T follicular helper cell (primary cell): Measurements from ENCODE around the gene SLC25A4.
"Not testable (repeated sequence)": the region's sequence is repeated elsewhere in the genome, so short reads cannot be mapped to it uniquely, and the experiment has no call there.

Source experiments
- DNase-seq: peaks from one replicate; pipeline ENCODE4 v3.0.0-alpha.2; 2020; ENCODE audit warnings: low read depth
- total RNA-seq, 2 experiments: gene quantifications; one replicate each; lab custom pipeline; 2026; lab: John Stamatoyannopoulos, UW

SLC25A4 gene
- 9.3 to 12.3 reads per million in 2 experiments for total RNA-seq

- peak; percentile 69 for DNase-seq
Observed at GRCh38 chr4:185142912-185143600, at the start of gene SLC25A4. Gene SLC25A4 (plus strand): TSS chr4:185143266. CDS start chr4:185143373, 107 bp downstream.

- DNase-seq, result no peak
Observed at GRCh38 chr4:185093603-185094002, 49.5 kb upstream of the SLC25A4 start.

GRCh38 chr4:185096032-185096653 lies 46.9 kb upstream of the SLC25A4 start:
- DNase-seq, result no peak

GRCh38 chr4:185098474-185098873 lies 44.6 kb upstream of the SLC25A4 start:
- no peak for DNase-seq

DNA sequence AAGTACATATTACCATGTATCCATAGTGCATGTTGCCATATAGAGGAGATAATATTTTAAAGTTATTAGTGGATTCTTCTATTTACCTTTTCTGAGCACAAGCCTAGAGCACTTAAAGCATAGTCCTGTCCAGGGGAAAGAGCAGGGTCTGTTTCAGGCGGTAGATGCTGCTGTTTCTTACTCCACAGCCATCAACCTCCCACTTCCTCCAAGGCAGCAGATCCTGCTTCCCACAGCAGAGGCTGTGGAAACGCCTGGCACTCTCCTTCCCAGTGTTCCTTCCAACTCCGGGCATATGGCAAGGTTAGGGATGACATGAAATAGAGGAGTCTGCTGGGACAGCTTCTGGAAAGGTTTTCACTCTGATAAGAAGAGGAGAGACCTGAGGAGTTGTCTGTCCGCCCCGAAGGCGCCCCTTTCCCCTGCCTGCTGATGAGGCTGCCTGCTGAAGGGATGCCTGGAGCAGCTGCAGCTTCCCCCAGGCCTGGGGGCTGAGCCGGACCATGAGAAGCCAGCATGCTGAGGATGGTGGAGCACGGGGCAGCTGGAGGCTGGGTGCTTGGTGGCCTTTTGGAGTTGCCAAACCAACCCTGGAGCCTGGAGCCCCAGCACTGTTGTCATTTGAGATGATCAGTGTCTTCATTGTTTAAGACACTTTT lies 43.9 kb upstream of the SLC25A4 start:
- no peak for DNase-seq

DNA sequence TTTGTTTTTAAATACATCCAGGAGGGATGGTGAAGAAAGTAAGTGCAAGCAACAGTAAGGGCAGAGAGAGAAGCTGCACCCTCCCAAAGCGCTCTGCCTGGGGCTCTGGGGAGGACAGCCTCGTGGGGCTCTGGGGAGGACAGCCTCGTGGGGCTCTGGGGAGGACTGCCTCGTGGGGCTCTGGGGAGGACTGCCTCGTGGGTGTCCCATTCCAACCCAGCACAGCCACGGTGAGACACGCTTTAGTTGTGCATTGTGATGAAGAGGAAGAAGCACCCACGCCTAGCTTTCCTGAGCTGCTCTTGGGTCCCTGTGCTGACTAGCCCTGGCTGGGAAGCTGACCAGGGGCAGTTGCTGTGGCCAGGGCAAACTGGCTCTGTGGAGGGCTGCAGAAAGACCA lies 43.1 kb upstream of the SLC25A4 start:
- DNase-seq, result no peak

- no peak for DNase-seq
Observed at GRCh38 chr4:185100423-185100822, 42.6 kb upstream of the SLC25A4 start.

GRCh38 chr4:185101354-185101890 lies 41.6 kb upstream of the SLC25A4 start:
- no peak for DNase-seq

DNA sequence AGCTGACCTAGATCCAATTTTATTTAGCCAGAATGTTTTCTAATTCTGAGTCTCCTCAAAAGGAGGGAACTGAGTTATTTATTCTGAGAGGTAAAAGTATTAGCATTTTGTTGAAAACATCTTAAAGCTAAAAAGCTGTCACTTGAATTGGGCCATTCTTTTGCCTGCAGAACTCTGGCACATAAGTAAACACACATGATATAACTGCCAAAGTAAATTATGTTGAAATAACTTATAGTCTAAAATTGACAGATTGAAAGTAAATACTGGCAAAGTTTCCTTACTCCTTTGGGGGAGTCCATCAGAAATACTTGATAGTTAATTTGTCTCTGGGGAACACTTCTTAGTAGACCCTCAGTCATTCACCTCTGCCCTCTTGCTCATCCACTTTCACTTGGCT lies 38.3 kb upstream of the SLC25A4 start:
- DNase-seq, result no peak

GRCh38 chr4:185106353-185106752 lies 36.7 kb upstream of the SLC25A4 start:
- no peak for DNase-seq

GRCh38 chr4:185107574-185107973 lies 35.5 kb upstream of the SLC25A4 start:
- DNase-seq, result not testable (repeated sequence)

DNA sequence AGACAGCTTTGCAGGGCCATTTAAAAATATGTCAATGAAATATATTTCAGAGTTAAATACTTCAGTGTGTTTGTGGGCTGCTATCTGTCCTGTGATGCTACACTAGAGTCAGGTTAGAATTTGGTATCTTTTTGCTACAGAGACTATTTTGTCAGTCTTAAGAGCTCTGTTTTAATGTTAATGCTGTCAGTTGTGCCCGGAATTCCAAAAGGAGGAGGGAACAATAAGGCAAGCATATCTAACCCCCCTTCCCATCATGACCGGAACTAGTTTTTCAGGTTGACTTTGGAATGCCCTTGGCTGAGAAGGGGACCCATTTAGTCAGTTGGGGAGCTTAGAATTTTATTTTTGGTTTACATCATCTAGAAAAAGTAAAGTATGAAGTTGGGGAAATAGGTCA lies 34.9 kb upstream of the SLC25A4 start:
- no peak for DNase-seq

GRCh38 chr4:185108669-185109068 lies 34.4 kb upstream of the SLC25A4 start:
- DNase-seq, result no peak

DNA sequence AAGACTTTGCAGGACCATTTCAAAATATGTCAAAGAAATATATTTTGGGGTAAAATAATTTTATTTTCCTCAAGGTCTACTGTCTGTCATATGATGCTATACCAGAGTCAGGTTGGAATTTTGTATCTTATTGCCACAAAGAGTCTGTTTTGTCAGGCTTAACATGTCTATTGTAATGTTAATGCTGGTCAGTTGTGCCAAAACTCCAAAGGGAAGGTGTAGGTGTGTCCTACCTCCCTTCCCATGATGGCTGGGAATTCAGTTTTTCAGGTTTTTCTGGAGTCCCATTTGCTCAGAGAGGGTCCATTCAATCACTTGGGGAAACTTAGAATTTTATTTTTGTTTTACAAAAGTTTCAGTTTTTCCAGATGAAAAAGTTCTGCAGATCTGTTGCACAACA lies 33.3 kb upstream of the SLC25A4 start:
- no peak for DNase-seq

DNA sequence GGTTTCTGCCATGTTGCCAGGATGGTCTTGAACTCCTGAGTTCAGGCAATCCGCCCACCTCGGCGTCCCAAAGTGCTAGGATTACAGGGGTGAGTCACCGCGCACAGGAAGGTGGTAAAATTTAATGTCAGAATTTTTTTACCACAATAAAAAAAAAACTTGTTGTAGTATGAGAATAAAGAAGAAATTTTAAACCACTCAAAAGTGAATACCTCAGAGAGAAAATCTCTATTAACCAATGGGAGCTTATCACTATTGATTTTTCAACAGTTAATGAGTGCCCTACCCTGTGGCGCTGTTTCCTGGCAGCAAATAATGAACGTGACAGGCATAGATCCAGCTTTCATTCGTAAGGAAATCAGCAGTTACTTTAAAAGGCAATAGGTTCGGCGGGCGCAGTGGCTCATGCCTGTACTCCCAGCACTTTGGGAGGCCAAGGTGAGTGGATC lies 32.7 kb upstream of the SLC25A4 start:
- no peak for DNase-seq

- DNase-seq, result no peak
Observed at GRCh38 chr4:185112104-185112503, 31.0 kb upstream of the SLC25A4 start.

DNA sequence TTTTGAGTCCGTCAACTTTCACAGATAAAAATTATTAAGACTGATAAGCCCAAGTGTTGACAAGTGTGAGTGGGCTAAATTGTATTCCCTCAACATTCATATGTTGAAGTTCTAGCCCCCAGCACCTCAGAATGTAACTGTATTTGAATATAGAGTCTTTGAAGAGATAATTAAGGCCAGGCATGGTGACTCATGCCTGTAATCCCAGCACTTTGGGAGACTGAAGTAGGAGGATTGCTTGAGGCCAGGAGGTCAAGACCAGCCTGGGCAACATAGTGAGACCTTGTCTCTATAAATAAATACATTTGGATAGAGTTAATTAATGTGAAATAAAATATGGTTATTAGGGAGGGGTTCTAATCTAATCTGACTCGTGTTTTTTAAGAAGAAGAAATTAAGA lies 29.7 kb upstream of the SLC25A4 start:
- DNase-seq, result no peak

DNA sequence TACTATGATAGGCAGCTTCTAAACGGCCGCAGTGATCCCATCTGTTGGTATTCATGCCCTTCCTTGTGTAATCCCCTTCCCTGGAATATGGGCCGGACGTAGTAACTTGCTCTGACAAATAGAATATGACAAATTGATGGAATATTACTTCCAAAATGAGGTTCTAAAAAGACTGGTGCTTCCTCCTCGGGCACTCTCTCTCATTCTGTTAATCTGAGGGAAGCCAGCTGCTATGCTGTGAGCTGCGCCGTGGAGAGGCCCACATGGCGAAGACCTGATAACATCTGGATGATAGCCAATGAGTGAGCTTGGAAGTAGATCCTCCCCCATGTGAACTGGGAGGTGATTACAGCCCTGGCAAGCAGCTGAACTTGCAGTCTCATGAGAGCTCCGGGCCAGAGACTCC lies 27.2 kb upstream of the SLC25A4 start:
- no peak for DNase-seq

DNA sequence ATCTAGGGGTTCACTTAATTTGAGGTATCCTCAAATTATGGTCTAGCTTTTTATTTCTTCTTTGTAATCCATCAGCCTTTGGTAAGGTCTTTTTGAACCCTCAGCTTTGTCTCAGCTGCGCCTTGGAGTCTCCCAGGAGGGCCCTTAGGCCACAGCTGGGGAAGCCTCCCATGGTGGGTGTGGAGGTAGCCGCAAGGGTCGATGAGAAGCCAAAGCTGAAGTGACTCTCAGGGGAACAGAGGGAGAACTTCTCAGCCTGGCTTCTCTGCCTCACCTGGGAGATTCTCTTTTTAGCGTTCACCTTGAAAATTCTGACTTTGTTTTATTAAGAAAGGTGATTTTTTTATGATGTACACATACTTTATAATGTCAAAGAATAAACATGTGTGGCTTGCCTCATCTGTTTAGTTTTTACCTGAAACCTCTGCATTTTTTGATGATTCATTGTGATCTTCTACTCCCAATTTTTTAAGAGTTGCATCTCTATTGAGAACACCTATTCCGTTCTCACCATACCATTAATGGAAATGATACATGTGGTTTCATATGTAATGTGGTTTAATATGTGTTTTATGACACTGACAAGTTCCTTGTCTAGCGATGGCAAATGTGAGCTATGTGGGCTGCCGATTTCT lies 25.6 kb upstream of the SLC25A4 start:
- no peak for DNase-seq

DNA sequence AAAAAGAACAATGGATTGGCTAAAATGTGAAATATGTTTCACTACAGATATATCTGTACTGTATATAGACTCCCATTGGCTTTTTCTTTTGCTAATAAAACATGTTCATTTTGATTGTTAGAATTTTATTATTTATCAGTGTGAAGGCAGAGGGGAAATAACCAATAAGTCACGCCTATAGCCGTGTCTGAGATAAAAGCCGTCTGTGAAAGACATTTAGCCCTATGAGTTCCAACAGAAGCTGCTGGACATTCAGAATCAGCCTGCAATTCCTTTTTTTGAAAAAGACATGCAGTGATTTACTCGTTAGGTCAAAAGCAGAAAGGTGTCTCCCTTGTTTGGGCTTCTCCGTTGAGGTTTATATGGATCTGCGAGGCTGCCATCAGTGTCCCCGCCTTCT lies 24.2 kb upstream of the SLC25A4 start:
- no peak for DNase-seq

- not testable (repeated sequence) for DNase-seq
Observed at GRCh38 chr4:185119467-185119866, 23.6 kb upstream of the SLC25A4 start.

DNA sequence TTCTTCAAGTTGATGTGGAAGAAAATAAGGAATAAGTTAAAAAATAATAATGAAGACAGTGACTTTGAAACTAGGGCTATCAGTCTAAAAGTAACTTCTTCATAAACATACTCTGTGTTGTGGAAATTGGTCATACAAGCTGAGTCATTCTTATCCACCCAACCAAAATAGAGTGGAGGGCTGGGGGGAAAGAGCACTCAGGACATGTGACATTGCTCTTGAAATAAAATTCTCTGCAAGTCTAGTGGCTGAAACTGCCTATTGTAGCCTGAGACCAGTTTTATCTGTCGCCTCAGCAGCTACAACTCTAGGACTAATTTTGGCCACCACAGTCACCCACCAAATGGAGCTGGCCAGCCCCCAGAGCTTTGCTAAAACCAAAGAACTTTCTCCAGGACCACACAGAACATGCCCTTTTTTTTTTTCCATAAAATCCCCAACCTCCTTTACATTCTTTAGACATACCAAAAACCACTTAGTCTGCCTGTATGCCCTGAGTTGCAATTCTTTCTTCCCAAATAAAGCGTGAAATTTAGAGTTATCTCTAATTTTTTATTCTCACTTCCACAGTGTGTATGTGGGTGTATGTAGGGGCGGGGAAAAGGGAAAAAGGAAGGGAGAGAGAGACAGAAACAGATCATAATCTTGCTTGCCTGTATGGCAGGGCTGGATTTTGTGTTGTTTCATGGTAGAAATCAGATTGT lies 23.0 kb upstream of the SLC25A4 start:
- no peak for DNase-seq
